ENCODE data around the gene NOP53. TPM values are rescaled to one million over a fixed set of nuclear protein-coding genes. Genes with fewer than 3 reads are reported as not detected.

Gene NOP53
- total and polyA plus RNA-seq, 2 experiments from 2014 or later: 81.8 to 278 TPM

DNA sequence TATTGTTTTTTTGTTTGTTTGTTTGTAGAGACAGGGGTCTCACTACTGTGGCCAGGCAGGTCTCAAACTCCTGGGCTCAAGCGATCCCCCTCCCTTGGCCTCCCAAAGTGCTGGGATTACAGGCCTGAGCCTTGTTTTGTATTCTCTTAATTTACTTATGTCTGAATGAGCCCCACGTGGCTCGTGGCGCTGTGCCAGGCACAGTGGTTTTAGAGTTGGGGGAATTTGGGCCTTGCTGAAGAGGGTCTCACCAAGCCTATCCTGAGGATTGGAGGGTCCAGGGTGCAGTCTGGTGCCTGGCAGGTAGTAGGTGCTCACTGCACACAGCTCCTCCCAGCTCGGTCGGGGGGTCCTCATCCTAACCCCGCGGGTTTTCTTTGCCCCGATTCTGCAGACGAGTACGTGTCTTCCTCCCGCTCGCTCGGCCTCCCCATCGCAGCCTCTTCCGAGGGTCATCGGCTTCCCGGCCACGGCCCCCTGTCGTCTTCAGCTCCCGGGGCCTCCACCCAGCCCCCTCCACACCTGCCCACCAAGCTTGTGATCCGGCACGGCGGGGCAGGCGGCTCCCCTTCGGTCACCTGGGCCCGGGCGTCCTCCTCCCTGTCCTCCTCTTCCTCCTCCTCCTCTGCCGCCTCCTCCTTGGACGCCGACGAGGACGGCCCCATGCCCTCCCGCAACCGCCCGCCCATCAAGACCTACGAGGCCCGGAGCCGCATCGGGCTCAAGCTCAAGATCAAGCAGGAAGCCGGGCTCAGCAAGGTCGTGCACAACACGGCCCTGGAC lies 44.2 kb upstream of the NOP53 start:
- Histone ChIP-seq H3K9me3 (ENCODE audit: low read depth) (no peaks in the 10 kb centered on the region), H3K27ac (no peak overlapping the region), H3K27me3 (no peaks in the 10 kb centered on the region), H3K36me3 (peaks cover 20% of the 10 kb centered on the region), H3K4me1 (ENCODE audit: low read depth) (no peaks in the 10 kb centered on the region), H3K4me3 (no peak overlapping the region)
- TF ChIP-seq, protein P1, sequence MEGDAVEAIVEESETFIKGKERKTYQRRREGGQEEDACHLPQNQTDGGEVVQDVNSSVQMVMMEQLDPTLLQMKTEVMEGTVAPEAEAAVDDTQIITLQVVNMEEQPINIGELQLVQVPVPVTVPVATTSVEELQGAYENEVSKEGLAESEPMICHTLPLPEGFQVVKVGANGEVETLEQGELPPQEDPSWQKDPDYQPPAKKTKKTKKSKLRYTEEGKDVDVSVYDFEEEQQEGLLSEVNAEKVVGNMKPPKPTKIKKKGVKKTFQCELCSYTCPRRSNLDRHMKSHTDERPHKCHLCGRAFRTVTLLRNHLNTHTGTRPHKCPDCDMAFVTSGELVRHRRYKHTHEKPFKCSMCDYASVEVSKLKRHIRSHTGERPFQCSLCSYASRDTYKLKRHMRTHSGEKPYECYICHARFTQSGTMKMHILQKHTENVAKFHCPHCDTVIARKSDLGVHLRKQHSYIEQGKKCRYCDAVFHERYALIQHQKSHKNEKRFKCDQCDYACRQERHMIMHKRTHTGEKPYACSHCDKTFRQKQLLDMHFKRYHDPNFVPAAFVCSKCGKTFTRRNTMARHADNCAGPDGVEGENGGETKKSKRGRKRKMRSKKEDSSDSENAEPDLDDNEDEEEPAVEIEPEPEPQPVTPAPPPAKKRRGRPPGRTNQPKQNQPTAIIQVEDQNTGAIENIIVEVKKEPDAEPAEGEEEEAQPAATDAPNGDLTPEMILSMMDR (IDR thresholded peaks at IDR 0.05; ENCODE audit: low read depth, low read length): no peak
- DNase-seq (ENCODE audit: low read depth in 1 of 2, low spot score in 1 of 2): no peak

DNA sequence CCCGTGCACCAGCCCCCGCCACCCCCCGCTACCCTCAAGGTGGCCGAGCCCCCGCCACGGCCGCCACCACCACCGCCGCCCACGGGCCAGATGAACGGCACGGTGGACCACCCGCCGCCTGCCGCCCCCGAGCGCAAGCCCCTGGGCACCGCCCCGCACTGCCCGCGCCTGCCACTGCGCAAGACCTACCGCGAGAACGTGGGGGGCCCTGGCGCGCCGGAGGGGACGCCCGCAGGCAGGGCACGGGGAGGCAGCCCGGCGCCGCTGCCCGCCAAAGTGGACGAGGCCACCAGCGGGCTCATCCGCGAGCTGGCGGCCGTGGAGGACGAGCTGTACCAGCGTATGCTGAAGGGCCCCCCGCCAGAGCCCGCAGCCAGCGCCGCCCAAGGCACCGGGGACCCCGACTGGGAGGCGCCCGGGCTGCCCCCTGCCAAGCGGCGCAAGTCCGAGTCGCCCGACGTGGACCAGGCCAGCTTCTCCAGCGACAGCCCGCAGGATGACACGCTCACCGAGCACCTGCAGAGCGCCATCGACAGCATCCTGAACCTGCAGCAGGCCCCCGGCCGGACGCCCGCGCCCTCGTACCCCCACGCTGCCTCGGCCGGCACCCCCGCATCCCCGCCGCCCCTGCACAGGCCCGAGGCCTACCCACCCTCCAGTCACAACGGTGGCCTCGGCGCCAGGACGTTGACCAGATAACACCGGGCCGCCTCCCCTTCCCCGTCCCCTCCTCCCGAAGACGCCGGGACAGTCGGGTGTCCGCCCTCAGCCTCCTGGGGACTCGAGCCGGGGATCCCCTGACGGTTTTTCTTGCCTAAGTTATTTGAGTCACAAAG lies 43.4 kb upstream of the NOP53 start:
- TF ChIP-seq, protein P1 (IDR thresholded peaks at IDR 0.05; ENCODE audit: low read depth, low read length): no peak
- H3K27me3 ChIP-seq: no peaks in the 10 kb centered on the region
- no peak for DNase-seq (ENCODE audit: low read depth in 1 of 2, low spot score in 1 of 2)

DNA sequence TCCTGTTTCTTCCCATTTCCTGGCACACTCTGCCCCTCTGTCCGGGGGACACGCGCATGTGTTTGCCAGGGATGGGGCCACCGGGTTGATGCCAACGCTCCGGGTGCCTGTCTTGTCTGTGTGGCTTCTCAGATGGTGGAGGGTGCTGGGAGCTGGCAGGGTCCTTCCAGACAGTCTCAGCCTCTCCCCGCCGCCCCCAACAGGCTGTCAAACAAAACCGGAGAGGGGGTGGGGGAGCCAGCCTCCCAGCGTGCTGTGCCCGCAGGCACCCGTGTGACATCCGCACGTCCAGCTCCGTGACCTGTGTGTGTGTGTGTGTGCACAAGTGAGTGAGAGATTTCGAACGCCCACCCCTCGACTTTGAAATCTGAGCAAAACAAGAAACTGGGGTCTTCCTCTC lies 42.7 kb upstream of the NOP53 start:
- DNase-seq (ENCODE audit: low read depth in 1 of 2, low spot score in 1 of 2): no peak
- no peak overlapping the region for H3K27ac ChIP-seq
- TF ChIP-seq, protein P1 (IDR thresholded peaks at IDR 0.05; ENCODE audit: low read depth, low read length): no peak
- H3K4me3 ChIP-seq: no peak overlapping the region
- no peaks in the 10 kb centered on the region for H3K4me1 ChIP-seq (ENCODE audit: low read depth)
- peaks cover 20% of the 10 kb centered on the region for H3K36me3 ChIP-seq
- no peaks in the 10 kb centered on the region for H3K27me3 ChIP-seq
- no peaks in the 10 kb centered on the region for H3K9me3 ChIP-seq (ENCODE audit: low read depth)

More for the DNA sequence above, 43.4 kb upstream of the NOP53 start:
- Histone ChIP-seq H3K4me3 (no peak overlapping the region), H3K4me1 (ENCODE audit: low read depth) (no peaks in the 10 kb centered on the region), H3K36me3 (peaks cover 20% of the 10 kb centered on the region), H3K9me3 (ENCODE audit: low read depth) (no peaks in the 10 kb centered on the region), H3K27ac (no peak overlapping the region)

DNA sequence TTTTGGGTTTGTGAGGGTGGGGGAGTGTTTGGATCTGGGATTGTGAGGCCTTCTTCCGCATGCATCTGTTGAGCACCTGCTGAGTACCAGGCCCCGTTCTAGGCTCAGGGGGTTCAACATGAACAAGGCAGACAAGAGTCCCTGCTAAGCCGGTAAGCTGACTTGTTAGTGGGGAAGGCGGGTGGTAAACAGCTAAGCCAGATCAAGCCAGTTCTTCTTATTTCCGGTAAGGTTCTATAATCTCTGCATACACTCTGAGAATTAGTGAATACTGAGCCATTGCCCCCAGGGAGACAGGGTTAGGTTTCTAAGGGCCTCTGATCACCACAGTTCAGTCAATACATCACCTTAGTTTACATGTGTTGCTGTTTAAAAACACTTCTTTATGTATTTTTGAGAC lies 42.0 kb upstream of the NOP53 start:
- no peaks in the 10 kb centered on the region for H3K4me1 ChIP-seq (ENCODE audit: low read depth)
- no peaks in the 10 kb centered on the region for H3K27me3 ChIP-seq
- no peak overlapping the region for H3K4me3 ChIP-seq
- TF ChIP-seq, protein P1 (IDR thresholded peaks at IDR 0.05; ENCODE audit: low read depth, low read length): no peak
- H3K9me3 ChIP-seq (ENCODE audit: low read depth): no peaks in the 10 kb centered on the region
- DNase-seq (ENCODE audit: low read depth in 1 of 2, low spot score in 1 of 2): no peak
- H3K36me3 ChIP-seq: peaks cover 20% of the 10 kb centered on the region
- H3K27ac ChIP-seq: no peak overlapping the region

DNA sequence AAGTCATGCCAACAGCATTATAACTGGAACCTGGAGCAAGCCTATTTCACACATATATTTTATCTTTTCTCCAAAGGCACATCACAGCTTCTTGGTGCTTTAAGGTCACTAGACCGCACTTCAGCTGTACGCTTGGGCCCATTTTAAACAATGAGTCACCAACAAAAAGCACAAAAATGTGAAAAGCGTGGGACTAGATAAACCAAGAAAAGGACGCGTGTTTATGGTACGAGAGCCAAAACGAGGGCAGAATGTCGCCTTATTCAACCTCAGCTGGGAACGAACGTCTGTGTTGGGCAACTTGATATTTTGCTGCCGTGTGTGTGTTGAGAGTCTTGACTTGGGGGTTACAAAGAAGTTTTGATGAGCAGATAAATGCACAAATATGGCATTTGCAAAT lies 41.3 kb upstream of the NOP53 start:
- Histone ChIP-seq H3K9me3 (ENCODE audit: low read depth) (no peaks in the 10 kb centered on the region), H3K27ac (no peak overlapping the region), H3K4me1 (ENCODE audit: low read depth) (no peaks in the 10 kb centered on the region), H3K27me3 (no peaks in the 10 kb centered on the region), H3K4me3 (no peak overlapping the region), H3K36me3 (peaks cover 19% of the 10 kb centered on the region)
- TF ChIP-seq, protein P1 (IDR thresholded peaks at IDR 0.05; ENCODE audit: low read depth, low read length): no peak
- peak in 1 of 2 donors; percentile 74 for DNase-seq (ENCODE audit: low read depth in 1 of 2, low spot score in 1 of 2)

Measured in cardiac muscle cell (in vitro differentiated cells and primary cell).